Measurements from ENCODE around the gene SLC35F1. TPM values are rescaled to one million over a fixed set of nuclear protein-coding genes. Genes with fewer than 3 reads are reported as not detected.

SLC35F1 gene
- total RNA-seq, 1 donor from 2014 or later, result not detected

DNA sequence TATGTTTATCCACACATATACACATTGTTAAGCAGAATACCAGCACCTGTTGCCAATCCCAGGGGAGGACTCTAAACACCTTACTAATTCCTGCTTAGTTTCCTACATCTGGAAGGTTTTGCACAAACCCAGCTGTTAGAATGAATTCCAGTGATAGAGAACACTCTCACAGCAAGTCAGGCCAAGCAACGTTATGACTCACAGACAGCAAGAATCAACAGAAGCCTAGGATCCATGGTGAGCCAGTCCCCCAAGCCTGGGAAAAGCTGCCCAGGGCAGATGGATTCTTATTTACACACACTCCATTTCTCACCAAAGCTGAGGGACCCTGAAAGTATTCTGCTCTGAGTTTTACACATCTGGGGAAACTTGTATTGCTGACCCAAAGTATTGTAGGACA lies 291.7 kb downstream of the SLC35F1 start:
- TF ChIP-seq, protein P1, sequence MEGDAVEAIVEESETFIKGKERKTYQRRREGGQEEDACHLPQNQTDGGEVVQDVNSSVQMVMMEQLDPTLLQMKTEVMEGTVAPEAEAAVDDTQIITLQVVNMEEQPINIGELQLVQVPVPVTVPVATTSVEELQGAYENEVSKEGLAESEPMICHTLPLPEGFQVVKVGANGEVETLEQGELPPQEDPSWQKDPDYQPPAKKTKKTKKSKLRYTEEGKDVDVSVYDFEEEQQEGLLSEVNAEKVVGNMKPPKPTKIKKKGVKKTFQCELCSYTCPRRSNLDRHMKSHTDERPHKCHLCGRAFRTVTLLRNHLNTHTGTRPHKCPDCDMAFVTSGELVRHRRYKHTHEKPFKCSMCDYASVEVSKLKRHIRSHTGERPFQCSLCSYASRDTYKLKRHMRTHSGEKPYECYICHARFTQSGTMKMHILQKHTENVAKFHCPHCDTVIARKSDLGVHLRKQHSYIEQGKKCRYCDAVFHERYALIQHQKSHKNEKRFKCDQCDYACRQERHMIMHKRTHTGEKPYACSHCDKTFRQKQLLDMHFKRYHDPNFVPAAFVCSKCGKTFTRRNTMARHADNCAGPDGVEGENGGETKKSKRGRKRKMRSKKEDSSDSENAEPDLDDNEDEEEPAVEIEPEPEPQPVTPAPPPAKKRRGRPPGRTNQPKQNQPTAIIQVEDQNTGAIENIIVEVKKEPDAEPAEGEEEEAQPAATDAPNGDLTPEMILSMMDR (IDR thresholded peaks at IDR 0.05), result no peak
- Histone ChIP-seq H3K27me3 (no peaks in the 10 kb centered on the region), H3K4me1 (peaks cover 0 to 3% of the 10 kb centered on the region in 2 donors), H3K36me3 (no peaks in the 10 kb centered on the region), H3K9me3 (no peaks in the 10 kb centered on the region), H3K4me3 (no peak overlapping the region), H3K27ac (no peak overlapping the region)
- no peak for DNase-seq (ENCODE audit: low spot score in 2 of 2)
- intact Hi-C loops (cut with DNase I), result no loop called here

DNA sequence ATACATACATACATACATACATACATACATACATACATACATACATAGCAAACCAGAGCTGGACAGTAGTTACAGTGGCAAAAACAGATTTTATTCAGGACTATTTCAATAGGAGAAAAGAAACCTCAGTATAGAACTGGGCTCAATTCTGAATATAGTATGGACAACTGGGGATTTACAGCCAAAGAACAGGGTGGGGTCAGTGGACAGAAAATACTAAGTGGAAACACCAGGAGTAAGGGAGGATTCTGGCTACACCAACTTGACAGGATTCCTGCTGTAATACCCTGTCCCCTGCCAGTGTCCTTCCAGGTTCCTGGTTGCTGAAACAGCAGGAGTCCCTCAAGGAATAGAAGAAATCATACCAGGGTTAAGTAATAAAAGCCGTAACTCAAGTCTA lies 293.1 kb downstream of the SLC35F1 start:
- H3K27ac ChIP-seq, result no peak overlapping the region
- H3K4me1 ChIP-seq, result peaks cover 0 to 3% of the 10 kb centered on the region in 2 donors
- no peaks in the 10 kb centered on the region for H3K27me3 ChIP-seq
- H3K36me3 ChIP-seq, result no peaks in the 10 kb centered on the region
- no peak overlapping the region for H3K4me3 ChIP-seq
- no peaks in the 10 kb centered on the region for H3K9me3 ChIP-seq
- intact Hi-C loops (cut with DNase I), result no loop called here
- no peak for DNase-seq (ENCODE audit: low spot score in 2 of 2)
- TF ChIP-seq, protein P1 (IDR thresholded peaks at IDR 0.05), result no peak

DNA sequence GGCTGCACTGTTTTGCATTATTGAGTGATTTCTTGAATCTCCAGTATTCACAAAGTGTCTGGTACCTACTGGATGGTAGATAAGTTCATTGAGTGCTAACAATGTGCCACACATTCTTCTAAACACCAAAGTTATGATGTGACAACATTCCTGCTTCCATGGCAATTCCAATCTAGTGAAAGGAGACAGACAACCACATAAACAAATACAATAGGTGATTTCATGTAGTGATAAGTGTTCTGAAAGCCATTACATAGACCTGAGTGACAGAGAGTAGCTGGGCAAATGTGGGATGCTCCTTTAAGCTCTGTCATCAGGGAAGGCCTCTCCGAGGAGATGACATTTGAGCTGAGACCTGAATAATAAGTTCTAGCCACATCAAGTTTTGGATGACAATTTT lies 295.5 kb downstream of the SLC35F1 start:
- peaks cover 0 to 3% of the 10 kb centered on the region in 2 donors for H3K4me1 ChIP-seq
- no peak overlapping the region for H3K27ac ChIP-seq
- DNase-seq (ENCODE audit: low spot score in 2 of 2), result no peak
- H3K36me3 ChIP-seq, result no peaks in the 10 kb centered on the region
- no peaks in the 10 kb centered on the region for H3K9me3 ChIP-seq
- TF ChIP-seq, protein P1 (IDR thresholded peaks at IDR 0.05), result no peak
- H3K27me3 ChIP-seq, result no peaks in the 10 kb centered on the region
- intact Hi-C loops (cut with DNase I), result no loop called here
- H3K4me3 ChIP-seq, result no peak overlapping the region

DNA sequence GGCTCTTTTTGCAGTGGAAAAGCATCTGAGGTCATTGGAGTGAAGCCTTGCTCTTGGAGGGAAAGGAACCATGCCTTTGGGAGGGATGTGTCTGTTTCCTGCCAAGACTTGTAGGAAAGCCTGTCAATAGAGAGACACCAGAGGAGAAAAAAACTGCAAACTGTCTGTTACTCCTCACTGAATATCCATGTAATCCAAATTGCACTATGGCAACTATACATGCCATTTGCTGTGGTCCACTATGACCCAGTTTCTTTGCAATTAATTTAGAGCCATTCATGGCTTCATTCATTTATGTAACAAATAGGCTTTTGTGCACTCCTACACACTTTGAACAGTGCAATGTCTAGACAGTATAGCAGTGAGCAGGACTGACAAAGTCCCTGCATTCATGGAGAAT lies 296.5 kb downstream of the SLC35F1 start:
- TF ChIP-seq, protein P1 (IDR thresholded peaks at IDR 0.05), result no peak
- DNase-seq (ENCODE audit: low spot score in 2 of 2), result no peak
- no peak overlapping the region for H3K27ac ChIP-seq
- H3K27me3 ChIP-seq, result no peaks in the 10 kb centered on the region
- peaks cover 0 to 3% of the 10 kb centered on the region in 2 donors for H3K4me1 ChIP-seq
- H3K4me3 ChIP-seq, result no peak overlapping the region
- no peaks in the 10 kb centered on the region for H3K36me3 ChIP-seq
- intact Hi-C loops (cut with DNase I), result no loop called here
- no peaks in the 10 kb centered on the region for H3K9me3 ChIP-seq

DNA sequence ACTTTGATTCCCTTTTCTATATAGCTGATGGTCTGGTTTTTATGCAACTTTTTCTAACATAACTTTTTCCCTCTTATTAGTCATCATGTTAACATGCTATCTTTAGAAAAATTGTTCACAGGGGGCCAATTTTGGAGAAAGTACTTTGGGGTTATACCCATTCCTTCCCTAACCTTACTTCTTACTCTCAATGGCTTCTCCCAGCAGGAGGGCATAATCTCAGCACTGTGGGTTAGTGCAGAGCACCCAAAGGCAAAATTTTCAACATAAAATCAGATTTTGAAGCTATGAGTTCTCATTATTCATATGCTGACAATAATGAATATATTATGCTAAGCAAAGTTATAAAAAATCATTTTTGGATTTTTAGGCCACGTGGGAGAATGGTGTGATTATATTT lies 299.2 kb downstream of the SLC35F1 start:
- DNase-seq (ENCODE audit: low spot score in 2 of 2), result no peak
- Histone ChIP-seq H3K4me1 (no peaks in the 10 kb centered on the region), H3K4me3 (no peak overlapping the region), H3K27me3 (no peaks in the 10 kb centered on the region), H3K9me3 (no peaks in the 10 kb centered on the region), H3K27ac (no peak overlapping the region), H3K36me3 (no peaks in the 10 kb centered on the region)
- TF ChIP-seq, protein P1 (IDR thresholded peaks at IDR 0.05), result no peak
- intact Hi-C loops (cut with DNase I), result no loop called here

DNA sequence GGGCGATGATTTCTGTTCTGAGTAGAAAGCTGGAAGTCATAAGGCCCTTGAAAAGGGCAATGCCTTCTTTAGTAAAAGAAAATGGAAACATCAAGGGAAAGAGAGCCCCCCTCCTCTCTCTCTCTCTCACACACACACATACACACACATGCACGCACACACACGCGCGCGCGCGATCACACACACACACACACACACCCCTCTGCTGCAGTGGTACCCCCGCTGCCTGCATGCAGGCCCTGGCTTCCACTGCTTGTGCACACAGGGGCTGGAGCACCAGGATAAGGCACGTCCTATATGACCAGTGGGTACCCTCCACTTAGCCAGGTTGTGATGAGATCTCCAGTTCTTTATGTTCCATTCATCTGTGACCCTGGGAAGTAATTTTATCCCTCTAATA lies 300.9 kb downstream of the SLC35F1 start:
- H3K27ac ChIP-seq, result no peak overlapping the region
- no peaks in the 10 kb centered on the region for H3K36me3 ChIP-seq
- no peak overlapping the region for H3K4me3 ChIP-seq
- no peaks in the 10 kb centered on the region for H3K9me3 ChIP-seq
- DNase-seq (ENCODE audit: low spot score in 2 of 2), result no peak
- TF ChIP-seq, protein P1 (IDR thresholded peaks at IDR 0.05), result no peak
- no peaks in the 10 kb centered on the region for H3K4me1 ChIP-seq
- H3K27me3 ChIP-seq, result no peaks in the 10 kb centered on the region
- intact Hi-C loops (cut with DNase I), result no loop called here
